GM10847 (cell line): ENCODE measurements around the gene MSX2.

ENCODE experiments used
- POLR2A ChIP-seq: IDR thresholded peaks from 2 replicates; pipeline ENCODE4 v1.6.1; 2011; ENCODE audit not compliant: insufficient read length; ENCODE audit errors: extremely low read depth

MSX2 gene

DNA sequence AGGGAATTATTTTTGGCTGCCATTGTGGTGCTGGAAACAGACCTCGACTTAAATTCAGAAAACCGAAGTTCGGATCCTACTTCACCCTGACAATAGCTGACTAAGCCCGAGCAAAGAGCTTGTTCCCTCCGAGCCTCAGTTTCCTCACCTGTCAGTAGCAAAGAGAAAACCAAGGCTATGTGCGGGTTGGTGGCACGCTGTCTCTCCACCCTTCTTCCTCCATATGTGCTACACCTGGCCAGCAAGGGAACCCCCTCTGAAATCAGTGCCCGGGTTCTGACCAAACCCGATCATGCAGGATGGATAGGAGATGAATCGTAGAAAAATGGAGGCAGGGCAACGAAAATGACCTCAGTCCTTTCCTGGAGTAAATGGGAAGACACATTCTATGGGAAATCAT lies 16.7 kb upstream of the MSX2 start:
- no peak for TF ChIP-seq POLR2A

- TF ChIP-seq POLR2A = no peak
Measured at GRCh38 chr5:174708476-174709207, 15.7 kb upstream of the MSX2 start.

DNA sequence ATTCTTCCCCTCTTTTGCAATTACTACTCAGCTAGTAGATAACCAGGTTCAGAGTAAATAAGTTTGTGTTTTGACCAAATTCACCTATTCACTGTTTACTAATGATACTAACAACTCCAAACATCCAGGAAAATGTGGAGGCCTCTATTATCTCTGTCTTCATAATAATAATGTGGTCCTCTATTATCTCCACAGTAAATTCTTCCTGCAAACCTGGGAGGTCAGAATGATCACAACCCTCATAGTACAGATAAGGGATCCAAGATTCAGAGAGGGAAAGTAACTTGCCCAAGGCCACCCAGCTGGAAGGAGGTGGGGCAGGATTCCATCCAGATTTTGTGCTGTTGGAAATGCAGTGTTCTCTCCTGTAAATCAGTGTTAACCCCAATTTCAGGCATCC lies 9.6 kb upstream of the MSX2 start:
- no peak for TF ChIP-seq POLR2A

- no peak for TF ChIP-seq POLR2A
Measured at GRCh38 chr5:174715804-174716203, 8.6 kb upstream of the MSX2 start.

GRCh38 chr5:174717826-174718455 lies 6.4 kb upstream of the MSX2 start:
- TF ChIP-seq POLR2A = no peak

- TF ChIP-seq POLR2A = no peak
Measured at GRCh38 chr5:174718880-174719610, 5.3 kb upstream of the MSX2 start.

GRCh38 chr5:174719793-174720611 lies 4.4 kb upstream of the MSX2 start:
- TF ChIP-seq POLR2A = no peak

DNA sequence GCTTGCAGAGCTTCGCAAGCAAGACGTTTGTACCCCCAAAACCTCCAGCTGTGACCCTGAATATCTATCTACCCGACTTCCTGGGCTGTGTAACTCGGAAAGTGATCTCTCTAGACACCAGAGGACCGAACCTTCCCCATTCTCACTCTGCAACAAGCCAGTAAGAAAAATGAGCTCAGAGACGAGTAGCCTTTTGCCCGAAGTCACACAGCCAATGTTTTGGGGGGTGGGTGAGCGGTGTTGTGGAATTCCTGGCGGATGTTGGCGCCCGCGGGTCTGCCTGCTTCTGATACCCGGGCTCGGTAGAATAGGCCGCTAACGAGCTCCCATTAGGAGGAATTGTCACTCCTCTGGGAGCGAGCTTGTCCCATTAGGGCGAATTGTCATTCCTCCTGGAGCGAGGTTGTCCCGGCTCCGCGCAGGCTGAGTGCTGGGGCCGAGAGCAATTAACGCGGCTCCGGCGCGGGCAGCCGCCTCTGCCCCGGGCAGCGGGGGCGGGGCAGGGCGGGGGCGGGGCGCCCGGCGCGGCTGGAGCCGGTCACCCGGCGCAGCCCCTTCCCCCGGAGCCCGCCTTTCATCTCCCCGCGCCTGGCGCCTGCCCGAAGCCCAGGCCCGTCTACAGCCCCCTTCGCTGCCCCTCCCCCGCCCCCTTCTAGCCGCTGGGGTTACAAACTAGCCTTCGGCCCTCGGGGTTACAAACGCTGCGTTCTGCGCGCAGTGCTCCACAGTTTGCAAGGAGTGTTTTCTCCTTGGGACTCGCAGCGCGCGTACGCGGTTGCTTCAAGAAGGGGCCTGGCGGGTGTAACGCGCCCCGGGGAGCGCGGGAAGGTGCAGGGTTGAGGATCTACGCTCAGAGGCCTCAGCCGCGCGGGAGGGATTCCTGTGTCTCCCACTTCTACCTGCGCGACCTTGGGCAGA lies 3.5 kb upstream of the MSX2 start:
- TF ChIP-seq POLR2A = no peak

GRCh38 chr5:174721530-174722432 lies 2.6 kb upstream of the MSX2 start:
- TF ChIP-seq POLR2A = no peak

- TF ChIP-seq POLR2A = no peak
Measured at GRCh38 chr5:174722500-174722899, 1.9 kb upstream of the MSX2 start.

DNA sequence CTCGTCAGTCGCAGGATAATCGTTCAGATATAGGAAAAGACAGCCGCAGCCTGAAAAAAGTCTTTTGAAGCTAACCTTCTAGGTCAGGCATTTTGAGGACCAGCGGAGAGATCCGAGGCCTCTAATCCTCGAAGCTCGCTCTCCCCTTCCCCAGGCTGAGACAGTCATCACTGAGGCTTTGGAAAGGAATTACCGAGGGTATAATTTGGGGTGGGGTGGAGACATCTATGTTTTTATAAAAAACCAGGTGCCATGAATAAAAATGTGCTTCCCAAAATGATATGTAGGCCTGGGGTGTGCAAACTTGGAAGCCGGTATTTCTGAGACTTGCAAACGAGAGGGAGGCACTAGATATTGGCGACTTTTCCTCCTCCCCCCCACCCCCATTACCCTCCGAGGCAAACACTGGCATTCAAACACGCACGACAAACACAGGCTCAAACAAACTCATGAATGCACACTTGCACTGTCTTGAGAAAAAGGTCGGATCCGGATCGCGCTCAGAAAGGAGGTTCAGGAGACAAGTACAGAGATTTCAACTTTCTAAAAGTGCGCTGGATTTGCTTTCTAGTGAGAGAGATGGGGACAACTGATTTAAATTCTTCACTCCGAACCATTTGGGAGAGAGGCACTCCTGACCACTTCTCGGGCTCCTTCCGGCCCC lies 935 bp upstream of the MSX2 start:
- TF ChIP-seq POLR2A = no peak

- TF ChIP-seq POLR2A = no peak
Measured at GRCh38 chr5:174723979-174724483, 351 bp upstream of the MSX2 start.
